ENCODE data around the gene CDHR2. TPM values are rescaled to one million over a fixed set of nuclear protein-coding genes. Genes with fewer than 3 reads are reported as not detected.

Gene CDHR2
- total and polyA plus RNA-seq, 2 of the 13 experiments (the other 11 are each of a cell fraction or from before 2014, with no cell fraction given), result 17.9 to 20.9 TPM

DNA sequence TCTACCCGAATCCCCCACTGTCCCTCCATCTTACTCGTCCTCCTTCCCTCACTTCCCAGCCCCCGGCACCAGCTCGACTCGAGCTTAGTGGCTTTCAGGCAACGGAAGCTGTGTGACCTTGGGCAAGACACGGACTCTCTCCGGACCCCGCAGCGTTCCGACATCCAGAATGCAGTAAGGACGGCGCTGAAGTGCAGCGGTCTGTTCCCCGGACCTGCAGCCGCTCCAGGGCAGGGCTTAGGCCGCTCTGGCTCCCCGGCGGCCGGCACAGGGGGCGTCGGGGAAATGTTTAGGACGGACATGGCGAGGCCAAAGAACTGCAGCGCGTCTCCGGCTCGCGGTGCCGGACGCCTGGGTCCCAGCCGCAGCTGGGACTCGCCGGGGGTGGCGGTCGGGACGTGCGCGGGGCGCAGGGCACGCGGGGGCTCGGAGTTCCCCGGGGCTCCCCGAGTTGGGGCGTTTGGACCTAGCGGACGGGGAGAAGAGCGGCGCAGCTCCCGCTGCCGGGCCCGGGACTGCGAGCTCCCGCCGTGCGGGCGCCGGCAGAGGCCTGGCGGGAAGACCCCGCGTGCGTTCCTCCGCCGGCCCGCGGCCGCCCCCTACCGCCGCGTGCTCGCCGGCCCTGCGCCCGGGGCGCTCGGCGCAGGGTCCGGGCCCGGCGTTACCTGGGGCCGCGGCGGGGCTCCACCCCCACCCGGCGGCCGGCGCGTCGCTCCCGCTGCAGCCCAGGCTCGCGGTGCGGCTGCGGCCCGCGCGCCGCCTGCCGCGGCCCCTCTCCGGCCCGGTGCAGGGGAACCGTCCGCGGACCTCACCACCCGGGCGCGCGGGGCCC is 6.3 kb upstream of the CDHR2 start (continued):
- TF ChIP-seq TOPORS (CRISPR knock-in tag; IDR thresholded peaks at IDR 0.05), result peak; percentile 65; the same call in 1 of the 2 replicates
- TF ChIP-seq TGIF2 (CRISPR knock-in tag; IDR thresholded peaks at IDR 0.05), result 0 out of 2 replicates have a peak, but pooled peaks have one; percentile 18
- TF ChIP-seq POLR2G (IDR thresholded peaks at IDR 0.05; ENCODE audit: low read depth, low read length), result peak; percentile 50
- TF ChIP-seq, protein P1, sequence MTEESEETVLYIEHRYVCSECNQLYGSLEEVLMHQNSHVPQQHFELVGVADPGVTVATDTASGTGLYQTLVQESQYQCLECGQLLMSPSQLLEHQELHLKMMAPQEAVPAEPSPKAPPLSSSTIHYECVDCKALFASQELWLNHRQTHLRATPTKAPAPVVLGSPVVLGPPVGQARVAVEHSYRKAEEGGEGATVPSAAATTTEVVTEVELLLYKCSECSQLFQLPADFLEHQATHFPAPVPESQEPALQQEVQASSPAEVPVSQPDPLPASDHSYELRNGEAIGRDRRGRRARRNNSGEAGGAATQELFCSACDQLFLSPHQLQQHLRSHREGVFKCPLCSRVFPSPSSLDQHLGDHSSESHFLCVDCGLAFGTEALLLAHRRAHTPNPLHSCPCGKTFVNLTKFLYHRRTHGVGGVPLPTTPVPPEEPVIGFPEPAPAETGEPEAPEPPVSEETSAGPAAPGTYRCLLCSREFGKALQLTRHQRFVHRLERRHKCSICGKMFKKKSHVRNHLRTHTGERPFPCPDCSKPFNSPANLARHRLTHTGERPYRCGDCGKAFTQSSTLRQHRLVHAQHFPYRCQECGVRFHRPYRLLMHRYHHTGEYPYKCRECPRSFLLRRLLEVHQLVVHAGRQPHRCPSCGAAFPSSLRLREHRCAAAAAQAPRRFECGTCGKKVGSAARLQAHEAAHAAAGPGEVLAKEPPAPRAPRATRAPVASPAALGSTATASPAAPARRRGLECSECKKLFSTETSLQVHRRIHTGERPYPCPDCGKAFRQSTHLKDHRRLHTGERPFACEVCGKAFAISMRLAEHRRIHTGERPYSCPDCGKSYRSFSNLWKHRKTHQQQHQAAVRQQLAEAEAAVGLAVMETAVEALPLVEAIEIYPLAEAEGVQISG (CRISPR knock-in tag; IDR thresholded peaks at IDR 0.05), result peak; percentile 17; the same call in 1 of the 2 replicates
- 0 out of 2 replicates have a peak, but pooled peaks have one; percentile 18 for TF ChIP-seq ZMYM4 (CRISPR knock-in tag; IDR thresholded peaks at IDR 0.05)
- TF ChIP-seq ZBTB7B (CRISPR knock-in tag; IDR thresholded peaks at IDR 0.05), result peak; percentile 44; the same call in 1 of the 2 replicates
- TF ChIP-seq ZNF768 (CRISPR knock-in tag; IDR thresholded peaks at IDR 0.05), result peak; percentile 32; the same call in 1 of the 2 replicates
- no peak for TF ChIP-seq GATAD2A (CRISPR knock-in tag; IDR thresholded peaks at IDR 0.05)
- no peak for TF ChIP-seq ZNF546 (CRISPR knock-in tag; conservative IDR thresholded peaks at IDR 0.05)
- 0 out of 2 replicates have a peak, but pooled peaks have one; percentile 22 for TF ChIP-seq KLF12 (CRISPR knock-in tag; IDR thresholded peaks at IDR 0.05; ENCODE audit: borderline replicate concordance)
- TF ChIP-seq TMF1 (CRISPR knock-in tag; IDR thresholded peaks at IDR 0.05; ENCODE audit: low read depth), result peak; percentile 78; the same call in 1 of the 2 replicates
- TF ChIP-seq ATF1 (CRISPR knock-in tag; IDR thresholded peaks at IDR 0.05), result no peak

Data from HepG2 (cell line).